SK-N-SH treated with all-trans-retinoic acid at 6 μM for 48 hours (cell line): ENCODE results near the gene DNAJA2.

Source experiments
- ATAC-seq: fragments of 200-7000 bp; cut with Tn5 transposase; 3 replicates; pipeline ENCODE4 v1.9.1; 2020; ENCODE audit warnings: mild to moderate bottlenecking, moderate library complexity
- ARNTL ChIP-seq: fragments of 450-650 bp; formaldehyde crosslinking; IDR thresholded peaks from 2 replicates; pipeline ENCODE4 v1.5.0; 2020; ENCODE audit warnings: low read depth, mild to moderate bottlenecking, moderate library complexity, borderline replicate concordance
- CSDC2 ChIP-seq: fragments of 250-450 bp; sonication (Bioruptor Pico); IDR thresholded peaks from 2 replicates; pipeline ENCODE4 v1.5.0; 2020; ENCODE audit warnings: mild to moderate bottlenecking, moderate library complexity
- CSRNP3 ChIP-seq: fragments of 250-450 bp; sonication (Bioruptor Pico); IDR thresholded peaks from 2 replicates; pipeline ENCODE4 v1.5.1; 2021; ENCODE audit warnings: mild to moderate bottlenecking, moderate library complexity
- ESRRG ChIP-seq: fragments of 250-450 bp; sonication (Bioruptor Pico); IDR thresholded peaks from 2 replicates; pipeline ENCODE4 v1.6.1; 2021; ENCODE audit warnings: mild to moderate bottlenecking
- GLIS3 ChIP-seq: fragments of 250-450 bp; sonication (Bioruptor Pico); IDR thresholded peaks from 2 replicates; pipeline ENCODE4 v1.5.0; 2020; ENCODE audit warnings: mild to moderate bottlenecking, moderate library complexity
- ISL1 ChIP-seq: fragments of 250-450 bp; sonication (Bioruptor Pico); IDR thresholded peaks from 2 replicates; pipeline ENCODE4 v2.1.2; 2022; ENCODE audit warnings: mild to moderate bottlenecking, moderate library complexity
- OSR1 ChIP-seq: fragments of 250-450 bp; sonication (Bioruptor Pico); IDR thresholded peaks from 2 replicates; pipeline ENCODE4 v1.8.0; 2022; ENCODE audit warnings: moderate library complexity, mild to moderate bottlenecking, inconsistent platforms
- PATZ1 ChIP-seq: fragments of 250-450 bp; sonication (Bioruptor Pico); IDR thresholded peaks from 2 replicates; pipeline ENCODE4 v1.8.0; 2020; ENCODE audit warnings: mild to moderate bottlenecking, moderate library complexity, borderline replicate concordance
- POU6F1 ChIP-seq: fragments of 250-450 bp; sonication (Bioruptor Pico); IDR thresholded peaks from 2 replicates; pipeline ENCODE4 v1.8.0; 2021; ENCODE audit warnings: low read depth, mild to moderate bottlenecking, moderate library complexity, borderline replicate concordance
- RARB ChIP-seq: fragments of 250-450 bp; sonication (Bioruptor Pico); IDR thresholded peaks from 2 replicates; pipeline ENCODE4 v1.8.0; 2021; ENCODE audit warnings: mild to moderate bottlenecking, moderate library complexity
- SNAI2 ChIP-seq: fragments of 250-450 bp; sonication (Bioruptor Pico); IDR thresholded peaks from 2 replicates; pipeline ENCODE4 v1.5.0; 2020; ENCODE audit warnings: mild to moderate bottlenecking, moderate library complexity
- TCF4 ChIP-seq: fragments of 250-450 bp; sonication (Bioruptor Pico); IDR thresholded peaks from 2 replicates; pipeline ENCODE4 v1.8.0; 2021; ENCODE audit warnings: mild to moderate bottlenecking, moderate library complexity, borderline replicate concordance
- TOX ChIP-seq: fragments of 250-450 bp; sonication (Bioruptor Pico); IDR thresholded peaks from 2 replicates; pipeline ENCODE4 v1.8.0; 2021; ENCODE audit warnings: mild to moderate bottlenecking, moderate library complexity, borderline replicate concordance
- TSHZ2 ChIP-seq: fragments of 250-450 bp; sonication (Bioruptor Pico); IDR thresholded peaks from 2 replicates; pipeline ENCODE4 v1.5.0; 2020; ENCODE audit warnings: mild to moderate bottlenecking, moderate library complexity
- ZFP3 ChIP-seq: fragments of 250-450 bp; sonication (Bioruptor Pico); IDR thresholded peaks from 2 replicates; pipeline ENCODE4 v1.5.0; 2020; ENCODE audit warnings: mild to moderate bottlenecking, moderate library complexity
- ZFP30 ChIP-seq: fragments of 450-650 bp; formaldehyde crosslinking; IDR thresholded peaks from 2 replicates; pipeline ENCODE4 v1.5.0; 2022; ENCODE audit warnings: mild to moderate bottlenecking, moderate library complexity
- ZNF565 ChIP-seq: fragments of 450-650 bp; formaldehyde crosslinking; conservative IDR thresholded peaks from 2 replicates; pipeline ENCODE4 v1.5.0; 2020; ENCODE audit warnings: low read depth, mild to moderate bottlenecking, moderate library complexity
- ZNF8 ChIP-seq: fragments of 450-650 bp; formaldehyde crosslinking; IDR thresholded peaks from 2 replicates; pipeline ENCODE4 v1.5.0; 2020; ENCODE audit warnings: mild to moderate bottlenecking, moderate library complexity

DNAJA2 gene

DNA sequence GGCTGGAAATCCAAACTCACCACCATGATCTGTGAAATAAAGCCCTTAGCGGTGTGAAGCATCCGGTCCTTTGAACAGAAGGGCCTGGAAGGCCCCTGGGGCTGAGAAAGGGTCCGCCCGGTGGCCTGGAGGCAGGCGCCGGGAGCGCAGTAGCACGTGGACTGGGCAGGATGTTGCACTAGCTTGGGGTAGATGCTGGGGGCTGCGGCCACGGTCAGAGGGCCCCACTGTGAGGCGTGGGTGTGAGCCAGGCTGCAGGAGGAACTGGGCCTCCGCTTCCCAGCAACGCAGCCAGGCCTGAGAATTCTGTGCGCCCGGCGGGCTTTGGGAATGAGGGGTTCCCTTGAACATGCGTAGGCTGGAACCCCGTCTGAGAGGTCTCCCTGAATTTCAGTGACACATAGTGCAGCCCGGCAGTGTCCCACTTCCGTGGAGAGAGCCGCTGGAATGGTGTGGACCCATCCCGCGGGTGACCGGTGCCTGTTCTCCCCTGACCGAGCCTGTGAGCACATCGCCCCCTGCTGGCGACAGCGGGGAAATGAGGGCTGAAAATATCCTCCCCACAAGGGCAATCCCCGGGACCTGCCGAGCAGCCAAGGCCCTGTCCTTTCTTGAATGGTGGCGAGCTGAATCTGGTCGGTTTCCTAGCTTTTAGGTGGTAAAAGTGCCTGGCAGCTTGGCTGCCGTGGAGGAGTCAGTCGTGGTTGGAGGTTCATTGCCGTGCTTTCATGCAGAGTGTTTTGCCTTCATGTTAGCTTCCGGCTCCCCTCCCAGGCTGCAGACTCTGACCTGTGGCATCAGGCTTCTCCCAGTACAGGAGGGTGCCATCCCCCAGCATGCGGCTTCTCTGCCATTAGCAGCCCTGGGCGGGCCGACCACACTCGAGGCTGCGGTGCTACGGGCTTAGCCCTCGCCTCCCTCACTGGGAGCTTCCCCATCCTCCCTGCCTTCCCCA is 43.8 kb downstream of the DNAJA2 start:
- no peak for TF ChIP-seq ARNTL (CRISPR knock-in tag)
- TF ChIP-seq TOX (CRISPR knock-in tag): no peak
- ATAC-seq: peak; percentile 91

- ATAC-seq: no peak
- TF ChIP-seq ZNF565 (CRISPR knock-in tag) (no peak), ESRRG (CRISPR knock-in tag) (no peak), ISL1 (no peak), GLIS3 (CRISPR knock-in tag) (no peak), TCF4 (CRISPR knock-in tag) (no peak), ZFP3 (CRISPR knock-in tag) (no peak), SNAI2 (CRISPR knock-in tag) (no peak), ARNTL (CRISPR knock-in tag) (no peak)
Measured at GRCh38 chr16:46928811-46929210, 44.7 kb downstream of the DNAJA2 start.

- TF ChIP-seq SNAI2 (CRISPR knock-in tag): no peak
- TF ChIP-seq ZNF8 (CRISPR knock-in tag): no peak
- TF ChIP-seq GLIS3 (CRISPR knock-in tag): no peak
- TF ChIP-seq ZNF565 (CRISPR knock-in tag): no peak
- no peak for ATAC-seq
Measured at GRCh38 chr16:46927273-46927672, 46.2 kb downstream of the DNAJA2 start.

DNA sequence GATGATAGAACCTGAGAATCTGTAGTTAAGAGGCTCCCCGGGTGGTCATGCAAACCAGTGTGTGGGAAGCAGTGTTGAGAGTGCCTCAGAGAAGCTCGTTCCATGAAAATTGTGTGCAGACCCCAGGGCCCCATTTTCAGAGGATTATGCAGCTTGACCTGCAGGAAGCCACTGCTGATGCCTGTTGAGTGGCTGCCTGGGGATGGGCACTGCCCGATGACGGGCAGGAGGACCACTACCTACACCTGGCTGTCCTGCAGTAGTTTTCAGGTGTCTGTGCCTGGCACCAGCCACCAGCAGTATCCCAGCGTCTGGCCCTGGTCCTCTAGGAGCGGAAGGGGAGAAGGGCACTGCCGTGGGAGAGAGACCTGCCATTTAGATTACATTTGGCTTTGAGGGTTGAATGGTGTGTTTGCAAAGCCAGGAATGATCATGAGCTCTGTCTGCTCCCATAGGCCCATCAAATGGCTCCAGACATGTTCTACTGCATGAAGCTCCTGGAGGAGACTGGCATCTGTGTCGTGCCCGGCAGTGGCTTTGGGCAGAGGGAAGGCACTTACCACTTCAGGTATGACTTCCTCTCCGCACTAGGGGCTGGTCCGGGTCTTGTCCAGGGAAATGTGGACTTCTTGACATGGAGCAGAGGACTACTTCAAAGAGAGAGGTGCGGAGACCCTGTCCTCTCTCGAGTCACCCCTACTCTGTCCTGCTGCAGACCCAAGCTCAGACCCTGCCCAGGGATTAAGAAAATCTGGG is 46.8 kb downstream of the DNAJA2 start:
- no peak for TF ChIP-seq ZNF565 (CRISPR knock-in tag)
- TF ChIP-seq TOX (CRISPR knock-in tag): no peak
- TF ChIP-seq CSDC2 (CRISPR knock-in tag): no peak
- TF ChIP-seq GLIS3 (CRISPR knock-in tag): no peak
- no peak for TF ChIP-seq ARNTL (CRISPR knock-in tag)
- TF ChIP-seq TSHZ2: no peak
- TF ChIP-seq ZFP3 (CRISPR knock-in tag): no peak
- TF ChIP-seq PATZ1 (CRISPR knock-in tag): no peak
- TF ChIP-seq ZFP30 (CRISPR knock-in tag): no peak
- TF ChIP-seq CSRNP3 (CRISPR knock-in tag): no peak
- no peak for ATAC-seq

DNA sequence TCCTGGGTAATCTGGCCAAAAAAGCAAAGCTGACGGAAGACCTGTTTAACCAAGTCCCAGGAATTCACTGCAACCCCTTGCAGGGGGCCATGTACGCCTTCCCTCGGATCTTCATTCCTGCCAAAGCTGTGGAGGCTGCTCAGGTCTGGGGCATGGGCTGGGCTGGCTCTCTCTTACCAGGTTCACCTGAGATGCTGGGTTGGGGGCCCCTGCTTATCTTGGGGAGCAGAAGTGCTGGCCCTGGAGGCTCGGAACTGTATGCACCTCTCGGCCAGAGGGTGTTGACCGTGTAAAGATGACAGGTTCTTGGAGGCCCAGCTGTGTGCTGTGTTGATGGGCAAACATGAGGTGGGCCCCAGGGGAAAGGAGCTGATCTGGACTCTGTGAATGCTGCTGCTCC is 49.1 kb downstream of the DNAJA2 start:
- no peak for ATAC-seq
- TF ChIP-seq ZFP30 (CRISPR knock-in tag): no peak
- no peak for TF ChIP-seq GLIS3 (CRISPR knock-in tag)
- TF ChIP-seq POU6F1 (CRISPR knock-in tag): no peak
- no peak for TF ChIP-seq SNAI2 (CRISPR knock-in tag)
- no peak for TF ChIP-seq OSR1 (CRISPR knock-in tag)
- TF ChIP-seq TSHZ2: no peak
- TF ChIP-seq ISL1: no peak
- no peak for TF ChIP-seq CSRNP3 (CRISPR knock-in tag)
- no peak for TF ChIP-seq RARB (CRISPR knock-in tag)
